SU-DHL-6 (cell line): Measurements from ENCODE around the gene C16orf54.
"Not testable (repeated sequence)": the region's sequence is repeated elsewhere in the genome, so short reads cannot be mapped to it uniquely, and the experiment has no call there.

Source experiments
- H2AFZ ChIP-seq: fragments of 200-600 bp; sonication (generic); 2 replicates; pipeline ENCODE4 v1.6.1; 2014; ENCODE audit warnings: low read depth, mild to moderate bottlenecking, moderate library complexity, mixed read lengths, antibody characterized with exemption, low read length; ENCODE audit not compliant: severe bottlenecking
- H3F3A ChIP-seq: fragments of 200-600 bp; shearing (Covaris generic); 2 replicates; pipeline ENCODE4 v1.6.0; 2016; ENCODE audit warnings: antibody characterized with exemption, mild to moderate bottlenecking; ENCODE audit not compliant: insufficient read depth
- H3K27ac ChIP-seq: fragments of 200-600 bp; sonication (generic); 2 replicates; pipeline ENCODE4 v1.5.1; 2016; ENCODE audit warnings: low read depth, mild to moderate bottlenecking, low read length, moderate library complexity, mixed read lengths
- H3K27me3 ChIP-seq: fragments of 200-600 bp; sonication (generic), shearing (Covaris generic); 2 replicates; pipeline ENCODE4 v1.6.0; 2014; ENCODE audit warnings: mild to moderate bottlenecking, low read length
- H3K36me3 ChIP-seq: fragments of 200-600 bp; sonication (generic); 2 replicates; pipeline ENCODE4 v1.6.1; 2014; ENCODE audit warnings: mild to moderate bottlenecking, low read length, mixed read lengths
- H3K4me2 ChIP-seq: fragments of 300-600, 200-600 bp; shearing (Covaris generic), sonication (generic); 2 replicates; pipeline ENCODE4 v1.6.0; 2014; ENCODE audit warnings: low read length, low read depth, mild to moderate bottlenecking; ENCODE audit not compliant: poor library complexity, severe bottlenecking
- H3K4me3 ChIP-seq: fragments of 200-600 bp; sonication (generic); 2 replicates; pipeline ENCODE4 v1.5.1; 2014; ENCODE audit warnings: antibody characterized with exemption, low read length, mild to moderate bottlenecking, mixed read lengths; ENCODE audit not compliant: insufficient read depth, poor library complexity, severe bottlenecking
- H3K79me2 ChIP-seq: fragments of 200-600 bp; sonication (generic); 2 replicates; pipeline ENCODE4 v1.6.1; 2014; ENCODE audit warnings: mild to moderate bottlenecking, low read length, moderate library complexity; ENCODE audit not compliant: insufficient read depth
- H3K9ac ChIP-seq: fragments of 200-600 bp; sonication (generic); 2 replicates; pipeline ENCODE4 v1.7.0; 2014; ENCODE audit warnings: mild to moderate bottlenecking, low read length
- H3K9me2 ChIP-seq: fragments of 200-600 bp; sonication (generic); replicated peaks from 2 replicates; pipeline ENCODE4 v1.6.1; 2014; ENCODE audit warnings: low read length; ENCODE audit not compliant: insufficient read depth
- H3K9me3 ChIP-seq: fragments of 200-600 bp; sonication (generic); 2 replicates; pipeline ENCODE4 v1.6.1; 2014; ENCODE audit warnings: low read length, mixed read lengths; ENCODE audit not compliant: insufficient read depth
- H4K20me1 ChIP-seq: fragments of 200-600 bp; sonication (generic); 2 replicates; pipeline ENCODE4 v1.6.1; 2014; ENCODE audit warnings: low read depth, mild to moderate bottlenecking, antibody characterized with exemption, low read length, moderate library complexity, mixed read lengths
- EZH2phosphoT487 ChIP-seq: fragments of 200-600 bp; sonication (generic), shearing (Covaris generic); conservative IDR thresholded peaks from 2 replicates; pipeline ENCODE4 v1.6.1; 2018; ENCODE audit warnings: mild to moderate bottlenecking, antibody characterized with exemption, low read length, moderate library complexity, mixed read lengths
- TF ChIP-seq, protein P1 (sequence below): fragments of 200-600 bp; sonication (generic); IDR thresholded peaks from one replicate; pipeline ENCODE4 v1.5.1; 2017; ENCODE audit warnings: antibody characterized with exemption, mild to moderate bottlenecking, low read length, moderate library complexity; ENCODE audit not compliant: insufficient read depth, poor library complexity, severe bottlenecking

C16orf54 gene

DNA sequence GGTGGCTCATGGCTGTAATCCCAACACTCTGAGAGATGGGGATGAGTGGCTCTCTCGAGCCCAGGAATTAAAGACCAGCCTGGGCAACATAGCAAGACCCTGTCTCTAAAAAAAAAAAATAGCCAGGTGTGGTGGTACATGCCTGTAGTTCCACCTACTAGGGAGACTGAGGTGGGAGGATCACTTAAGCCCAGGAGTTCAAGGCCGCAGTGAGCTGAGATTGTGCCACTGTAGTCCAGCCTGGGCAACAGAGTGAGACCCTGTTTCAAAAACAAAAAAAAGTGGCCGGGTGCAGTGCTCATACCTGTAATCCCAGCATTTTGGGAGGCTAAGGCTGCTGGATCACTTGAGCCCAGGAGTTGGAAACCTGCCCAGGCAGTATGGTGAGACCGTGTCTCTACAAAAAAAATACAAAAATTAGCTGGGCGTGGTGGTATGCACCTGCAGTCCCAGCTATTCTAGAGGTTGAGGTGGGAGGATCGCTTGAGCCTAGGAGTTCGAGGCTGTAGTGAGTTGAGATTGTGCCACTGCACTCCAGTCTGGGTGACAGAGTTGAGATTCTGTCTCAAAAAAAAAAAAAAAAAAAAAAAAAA is 3.0 kb downstream of the C16orf54 start:
- Histone ChIP-seq H3K79me2 (no peaks in the 10 kb centered on the region), H2AFZ (no peak overlapping the region), H3K4me2 (no peak overlapping the region), H3K9ac (no peak overlapping the region), H3K9me3 (no peaks in the 10 kb centered on the region), H3F3A (no peaks in the 10 kb centered on the region), H3K36me3 (no peaks in the 10 kb centered on the region), H4K20me1 (no peaks in the 10 kb centered on the region), H3K4me3 (no peak overlapping the region), H3K27ac (no peak overlapping the region), H3K27me3 (no peaks in the 10 kb centered on the region), H3K9me2 (no peaks in the 10 kb centered on the region)
- TF ChIP-seq EZH2phosphoT487: no peak
- TF ChIP-seq, protein P1, sequence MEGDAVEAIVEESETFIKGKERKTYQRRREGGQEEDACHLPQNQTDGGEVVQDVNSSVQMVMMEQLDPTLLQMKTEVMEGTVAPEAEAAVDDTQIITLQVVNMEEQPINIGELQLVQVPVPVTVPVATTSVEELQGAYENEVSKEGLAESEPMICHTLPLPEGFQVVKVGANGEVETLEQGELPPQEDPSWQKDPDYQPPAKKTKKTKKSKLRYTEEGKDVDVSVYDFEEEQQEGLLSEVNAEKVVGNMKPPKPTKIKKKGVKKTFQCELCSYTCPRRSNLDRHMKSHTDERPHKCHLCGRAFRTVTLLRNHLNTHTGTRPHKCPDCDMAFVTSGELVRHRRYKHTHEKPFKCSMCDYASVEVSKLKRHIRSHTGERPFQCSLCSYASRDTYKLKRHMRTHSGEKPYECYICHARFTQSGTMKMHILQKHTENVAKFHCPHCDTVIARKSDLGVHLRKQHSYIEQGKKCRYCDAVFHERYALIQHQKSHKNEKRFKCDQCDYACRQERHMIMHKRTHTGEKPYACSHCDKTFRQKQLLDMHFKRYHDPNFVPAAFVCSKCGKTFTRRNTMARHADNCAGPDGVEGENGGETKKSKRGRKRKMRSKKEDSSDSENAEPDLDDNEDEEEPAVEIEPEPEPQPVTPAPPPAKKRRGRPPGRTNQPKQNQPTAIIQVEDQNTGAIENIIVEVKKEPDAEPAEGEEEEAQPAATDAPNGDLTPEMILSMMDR: no peak

DNA sequence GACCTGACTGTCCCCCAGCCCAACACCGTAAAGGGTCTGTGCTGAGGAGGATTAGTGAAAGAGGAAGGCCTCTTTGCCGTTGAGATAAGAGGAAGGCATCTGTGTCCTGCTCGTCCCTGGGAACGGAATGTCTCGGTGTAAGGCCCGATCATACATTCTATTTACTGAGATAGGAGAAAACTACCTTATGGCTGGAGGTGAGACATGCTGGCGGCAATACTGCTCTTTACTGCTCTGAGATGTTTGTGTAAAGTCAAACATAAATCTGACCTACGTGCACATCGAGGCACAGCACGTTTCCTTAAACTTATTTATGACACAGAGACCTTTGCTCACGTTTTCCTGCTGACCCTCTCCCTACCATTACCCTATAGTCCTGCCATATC is 5.2 kb downstream of the C16orf54 start:
- H3K4me3 ChIP-seq, H3K4me2 ChIP-seq, H3F3A ChIP-seq, H3K79me2 ChIP-seq, H2AFZ ChIP-seq, H3K9me3 ChIP-seq, H3K9me2 ChIP-seq, H4K20me1 ChIP-seq, H3K27me3 ChIP-seq, H3K36me3 ChIP-seq, H3K9ac ChIP-seq, H3K27ac ChIP-seq: not testable (repeated sequence)

DNA sequence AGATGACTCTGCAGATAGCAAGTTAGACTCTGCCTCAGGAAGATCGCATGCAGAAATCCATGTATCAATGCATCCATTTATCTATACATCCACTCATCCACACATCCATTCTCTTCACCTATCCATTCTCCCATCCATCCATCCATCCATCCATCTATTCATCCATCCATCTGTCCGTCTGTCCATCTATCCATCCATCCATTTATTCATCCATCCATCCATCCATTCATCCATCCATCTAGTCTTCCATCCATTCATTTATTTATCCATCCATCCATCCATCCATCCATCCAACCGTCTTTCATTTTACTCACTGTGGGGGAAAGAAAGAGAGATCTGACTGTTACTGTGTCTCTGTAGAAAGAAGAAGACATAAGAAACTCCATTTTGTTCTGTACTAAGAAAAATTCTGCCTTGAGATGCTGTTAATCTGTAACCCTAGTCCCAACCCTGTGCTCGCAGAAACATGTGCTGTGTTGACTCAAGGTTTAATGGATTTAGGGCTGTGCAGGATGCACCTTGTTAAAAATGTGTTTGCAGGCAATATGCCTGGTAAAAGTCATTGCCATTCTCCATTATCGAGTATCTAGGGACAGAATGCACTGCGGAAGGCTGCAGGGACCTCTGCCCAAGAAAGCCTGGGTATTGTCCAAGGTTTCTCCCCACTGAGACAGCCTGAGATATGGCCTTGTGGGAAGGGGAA is 5.7 kb downstream of the C16orf54 start:
- H3K27me3 ChIP-seq, H3K9me2 ChIP-seq, H3K9me3 ChIP-seq, H3K4me2 ChIP-seq, H3K4me3 ChIP-seq, H3K27ac ChIP-seq, H3F3A ChIP-seq, H3K9ac ChIP-seq, H4K20me1 ChIP-seq, H3K79me2 ChIP-seq, H3K36me3 ChIP-seq, H2AFZ ChIP-seq: not testable (repeated sequence)

DNA sequence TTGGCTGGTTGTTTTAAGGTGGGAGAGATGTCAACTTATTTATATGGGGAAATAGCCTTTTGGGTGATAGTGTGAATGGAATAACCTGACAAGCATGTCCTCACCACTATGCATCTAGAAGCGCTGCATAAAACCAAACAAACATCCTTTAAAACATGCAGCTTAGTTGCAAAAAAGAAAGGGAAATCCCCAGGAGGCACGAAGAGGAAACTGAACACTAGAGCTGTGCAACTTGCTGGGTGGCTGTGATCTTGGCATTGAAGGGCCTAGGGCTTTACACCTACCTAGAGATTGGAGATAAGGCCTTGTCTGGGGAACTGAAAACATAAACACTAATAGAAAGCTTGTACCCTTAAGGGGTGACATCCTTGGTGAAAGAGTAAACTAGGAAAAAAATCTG is 7.3 kb downstream of the C16orf54 start:
- Histone ChIP-seq H3K9ac (no peak overlapping the region), H3K36me3 (no peaks in the 10 kb centered on the region)

DNA sequence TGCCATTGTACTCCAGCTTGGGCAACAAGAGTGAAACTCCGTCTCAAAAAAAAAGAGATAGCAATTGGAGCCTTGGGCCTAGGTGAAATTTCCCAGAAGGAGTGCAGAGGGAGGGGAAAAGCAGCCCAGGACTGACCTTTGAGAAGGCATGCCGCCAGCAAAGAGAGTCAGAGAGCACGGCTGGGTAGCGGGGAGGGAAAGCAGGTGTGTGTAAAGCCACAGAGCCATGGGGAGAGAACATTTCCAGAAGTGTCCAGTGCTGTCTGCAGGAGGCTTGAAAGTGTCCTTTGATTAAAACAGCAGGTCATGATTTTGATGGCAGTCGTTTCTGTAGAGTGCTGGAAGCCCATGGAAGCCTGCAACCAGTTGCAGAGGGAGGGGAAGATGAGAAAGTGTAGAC is 8.1 kb downstream of the C16orf54 start:
- no peak overlapping the region for H2AFZ ChIP-seq
- TF ChIP-seq, protein P1: no peak
- no peak for TF ChIP-seq EZH2phosphoT487
- H3K79me2 ChIP-seq: no peaks in the 10 kb centered on the region
- no peaks in the 10 kb centered on the region for H3K27me3 ChIP-seq
- no peaks in the 10 kb centered on the region for H3K36me3 ChIP-seq
- no peak overlapping the region for H3K27ac ChIP-seq
- no peak overlapping the region for H3K9ac ChIP-seq
- H3K4me3 ChIP-seq: no peak overlapping the region
- H4K20me1 ChIP-seq: no peaks in the 10 kb centered on the region
- H3F3A ChIP-seq: no peaks in the 10 kb centered on the region
- no peak overlapping the region for H3K4me2 ChIP-seq
- no peaks in the 10 kb centered on the region for H3K9me2 ChIP-seq
- no peaks in the 10 kb centered on the region for H3K9me3 ChIP-seq

More for the DNA sequence above, 7.3 kb downstream of the C16orf54 start:
- Histone ChIP-seq H2AFZ (no peak overlapping the region), H3K27me3 (no peaks in the 10 kb centered on the region), H3K27ac (no peak overlapping the region), H3F3A (no peaks in the 10 kb centered on the region), H3K9me2 (no peaks in the 10 kb centered on the region), H3K79me2 (no peaks in the 10 kb centered on the region), H3K4me3 (no peak overlapping the region), H3K9me3 (no peaks in the 10 kb centered on the region), H3K4me2 (no peak overlapping the region), H4K20me1 (no peaks in the 10 kb centered on the region)
- no peak for TF ChIP-seq EZH2phosphoT487
